HG03521 (cell line): ENCODE data around the gene LRMDA.

ENCODE experiments used
- ATAC-seq: cut with Tn5 transposase; IDR thresholded peaks from one replicate; pipeline ENCODE4 v1.9.1; 2021; ENCODE audit warnings: mild to moderate bottlenecking, moderate library complexity; ENCODE audit not compliant: unreplicated experiment

LRMDA gene

GRCh38 chr10:76388321-76389023, 957.0 kb downstream of the LRMDA start:
- no peak for ATAC-seq

- no peak for ATAC-seq
These were observed 962.7 kb downstream of the LRMDA start for GRCh38 chr10:76393875-76394706.

- ATAC-seq, result no peak
These were observed 963.3 kb downstream of the LRMDA start for GRCh38 chr10:76394707-76395042.

- no peak for ATAC-seq
These were observed 963.8 kb downstream of the LRMDA start for GRCh38 chr10:76395251-76395650.

GRCh38 chr10:76396134-76396533, 964.7 kb downstream of the LRMDA start:
- no peak for ATAC-seq

- ATAC-seq, result no peak
These were observed 966.0 kb downstream of the LRMDA start for GRCh38 chr10:76397181-76398042.

GRCh38 chr10:76398043-76398710, 966.8 kb downstream of the LRMDA start:
- no peak for ATAC-seq

GRCh38 chr10:76399226-76399625, 967.8 kb downstream of the LRMDA start:
- no peak for ATAC-seq

GRCh38 chr10:76401006-76401405, 969.6 kb downstream of the LRMDA start:
- no peak for ATAC-seq

GRCh38 chr10:76403912-76404311, 972.5 kb downstream of the LRMDA start:
- ATAC-seq, result no peak

- no peak for ATAC-seq
These were observed 973.1 kb downstream of the LRMDA start for GRCh38 chr10:76404531-76404930.

GRCh38 chr10:76405922-76406321, 974.5 kb downstream of the LRMDA start:
- no peak for ATAC-seq

- no peak for ATAC-seq
These were observed 977.2 kb downstream of the LRMDA start for GRCh38 chr10:76408646-76409045.

GRCh38 chr10:76411729-76412435, 980.5 kb downstream of the LRMDA start:
- no peak for ATAC-seq

GRCh38 chr10:76415554-76415953, 984.1 kb downstream of the LRMDA start:
- no peak for ATAC-seq

- ATAC-seq, result no peak
These were observed 985.2 kb downstream of the LRMDA start for GRCh38 chr10:76416642-76417041.

- ATAC-seq, result no peak
These were observed 989.3 kb downstream of the LRMDA start for GRCh38 chr10:76420725-76421124.

GRCh38 chr10:76422769-76423168, 991.3 kb downstream of the LRMDA start:
- ATAC-seq, result no peak

- no peak for ATAC-seq
These were observed 997.3 kb downstream of the LRMDA start for GRCh38 chr10:76428551-76429367.
